Hematopoietic multipotent progenitor cell treated with erythropoietin and hydrocortisone succinate and interleukin-3 and kit ligand, for 4 days (in vitro differentiated cells): ENCODE measurements around the gene NID1.

ENCODE experiments used
- DNase-seq: peaks from one replicate; pipeline ENCODE4 v3.0.0-alpha.2; 2015

The NID1 gene

GRCh38 chr1:236065509-236066005 lies 667 bp upstream of the NID1 start:
- DNase-seq = no peak

DNA sequence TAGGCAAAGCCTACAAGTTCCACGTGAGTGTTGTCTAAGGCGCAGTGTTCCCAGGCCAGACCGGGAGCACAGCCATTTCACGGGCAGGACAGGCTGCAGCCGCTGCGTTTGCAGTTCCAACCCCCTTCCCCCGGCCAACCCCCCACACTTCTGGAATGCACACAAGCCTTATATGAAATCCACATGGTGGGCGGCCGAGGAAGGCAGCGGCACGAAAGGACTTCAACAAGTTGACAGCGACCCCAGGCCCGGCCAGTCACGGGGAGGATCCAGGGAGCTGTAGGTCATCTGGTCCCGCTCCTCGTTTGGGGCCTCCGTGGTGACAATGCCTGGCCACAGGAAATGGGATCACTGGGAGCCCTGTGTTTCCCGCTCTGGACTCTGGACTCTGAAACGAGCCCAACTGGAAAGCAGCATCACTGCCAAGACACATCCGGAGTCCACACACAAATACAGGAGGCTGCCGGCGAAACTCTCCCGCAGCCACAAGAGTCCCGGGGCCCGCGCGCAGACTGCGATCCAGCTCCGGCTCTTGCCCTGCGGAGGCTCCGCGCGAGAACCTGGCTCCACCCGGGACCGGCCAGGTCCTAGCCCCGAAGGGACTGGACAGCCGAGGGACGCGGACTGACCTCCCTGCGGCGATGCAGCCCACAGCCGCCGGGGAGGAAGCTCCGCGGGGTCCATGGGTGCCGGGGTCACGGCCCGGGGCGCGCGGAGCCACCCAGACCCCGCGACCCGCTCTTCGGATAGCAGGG lies 794 bp downstream of the NID1 start:
- DNase-seq = peak; percentile 13

DNA sequence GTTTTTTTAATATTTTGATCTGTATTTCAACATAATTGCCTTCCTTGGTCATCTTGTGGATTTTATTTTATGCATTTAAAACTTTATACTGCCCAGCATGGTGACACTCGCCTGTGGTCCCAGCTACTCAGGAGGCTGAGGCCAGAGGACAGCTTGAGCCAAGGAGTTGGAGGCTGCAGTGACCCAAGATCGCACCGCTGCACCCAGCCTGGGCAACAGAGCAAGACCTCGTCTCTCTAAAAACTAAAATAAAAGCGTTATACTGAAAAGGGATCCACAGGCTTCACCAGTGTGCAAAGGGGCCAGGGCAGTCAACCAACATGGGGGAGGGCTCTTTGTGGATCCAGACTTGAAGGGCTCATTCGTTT lies 1.4 kb downstream of the NID1 start:
- no peak for DNase-seq

DNA sequence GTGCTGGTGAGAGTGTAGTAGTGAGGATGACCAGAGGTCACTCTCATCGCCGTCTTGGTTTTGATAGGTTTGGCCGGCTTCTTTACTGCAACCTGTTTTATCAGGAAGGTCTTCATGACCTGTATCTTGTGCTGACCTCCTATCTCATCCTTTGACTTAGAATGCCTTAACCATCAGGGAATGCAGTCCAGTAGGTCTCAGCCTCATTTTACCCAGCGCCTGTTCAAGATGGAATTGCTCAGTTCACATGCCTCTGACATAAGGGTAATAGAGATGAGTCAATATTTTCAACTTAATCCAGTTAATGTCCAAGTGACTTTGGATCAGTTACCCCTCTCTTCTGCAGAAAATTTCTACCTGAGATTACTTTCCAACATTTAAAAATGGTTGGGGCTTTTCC lies 4.6 kb downstream of the NID1 start:
- no peak for DNase-seq

DNA sequence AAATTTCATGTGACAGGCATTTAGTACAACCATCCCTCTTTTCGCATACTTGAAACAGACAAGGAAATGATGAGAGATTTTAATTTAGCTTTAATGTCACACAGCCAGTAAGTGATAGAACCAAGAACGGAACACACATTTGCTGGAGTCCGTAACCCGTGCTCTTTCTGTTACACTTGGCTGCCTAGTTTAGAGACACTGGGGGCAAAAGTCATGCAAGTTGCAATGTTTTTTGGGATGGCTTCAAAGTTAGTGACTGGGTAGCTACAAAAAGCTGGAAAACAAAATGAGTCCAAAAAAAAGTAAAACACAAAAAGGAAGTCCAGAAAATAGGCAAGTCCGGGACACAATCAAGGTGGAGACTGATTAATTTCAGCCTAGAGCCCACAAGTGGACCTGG lies 5.9 kb downstream of the NID1 start:
- no peak for DNase-seq

- DNase-seq = no peak
These were observed 6.6 kb downstream of the NID1 start for GRCh38 chr1:236058141-236058934.

- no peak for DNase-seq
These were observed 7.3 kb downstream of the NID1 start for GRCh38 chr1:236057546-236057945.

GRCh38 chr1:236052232-236052993 lies 12.5 kb downstream of the NID1 start:
- DNase-seq = no peak

DNA sequence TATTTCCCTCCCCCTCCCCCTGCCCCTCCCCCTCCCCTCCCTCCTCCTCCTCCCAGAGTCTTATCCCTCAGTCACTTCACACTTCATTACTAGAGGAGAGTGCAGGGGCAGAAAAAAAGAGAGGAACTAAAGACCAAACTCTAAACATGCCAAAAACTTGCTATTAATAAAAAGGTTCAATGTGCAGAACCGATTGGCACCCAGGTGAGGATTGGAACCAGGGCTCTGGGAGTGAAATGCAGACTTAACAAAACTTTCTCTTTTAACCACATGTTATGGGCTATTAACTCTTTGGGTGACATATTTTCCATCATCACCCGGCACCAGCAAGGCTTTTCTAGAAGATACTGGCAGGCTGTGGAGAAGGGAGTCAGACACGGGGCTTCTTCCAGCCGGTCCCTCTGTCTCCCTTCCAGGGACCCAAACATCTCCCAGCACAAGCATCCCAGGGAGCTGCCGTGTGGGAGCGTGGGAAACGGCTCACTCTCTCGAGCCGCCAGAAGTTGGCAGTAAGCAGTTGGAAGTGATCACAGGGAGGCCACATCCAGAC lies 13.6 kb downstream of the NID1 start:
- no peak for DNase-seq

GRCh38 chr1:236045771-236046170 lies 19.1 kb downstream of the NID1 start:
- no peak for DNase-seq

DNA sequence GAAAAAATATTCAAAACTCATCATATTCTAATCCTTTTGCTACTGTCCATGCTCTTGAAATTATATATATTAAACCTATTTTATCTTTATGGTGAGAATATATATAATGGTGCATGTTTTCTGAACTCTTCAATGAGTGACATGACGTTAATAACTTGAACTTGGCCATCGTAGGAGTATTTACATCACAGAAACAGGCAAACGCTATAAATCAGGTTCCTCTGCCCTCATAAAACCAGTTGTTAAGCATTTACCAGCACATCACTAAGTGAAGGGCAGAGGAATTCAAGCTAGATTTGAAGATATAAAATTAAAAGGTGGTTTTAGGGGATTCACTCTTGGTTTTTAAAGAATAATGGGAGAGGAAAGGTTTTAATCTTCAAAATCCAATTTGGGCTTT lies 20.5 kb downstream of the NID1 start:
- DNase-seq = no peak

GRCh38 chr1:236041631-236042618 lies 23.0 kb downstream of the NID1 start:
- peak; percentile 55 for DNase-seq

DNA sequence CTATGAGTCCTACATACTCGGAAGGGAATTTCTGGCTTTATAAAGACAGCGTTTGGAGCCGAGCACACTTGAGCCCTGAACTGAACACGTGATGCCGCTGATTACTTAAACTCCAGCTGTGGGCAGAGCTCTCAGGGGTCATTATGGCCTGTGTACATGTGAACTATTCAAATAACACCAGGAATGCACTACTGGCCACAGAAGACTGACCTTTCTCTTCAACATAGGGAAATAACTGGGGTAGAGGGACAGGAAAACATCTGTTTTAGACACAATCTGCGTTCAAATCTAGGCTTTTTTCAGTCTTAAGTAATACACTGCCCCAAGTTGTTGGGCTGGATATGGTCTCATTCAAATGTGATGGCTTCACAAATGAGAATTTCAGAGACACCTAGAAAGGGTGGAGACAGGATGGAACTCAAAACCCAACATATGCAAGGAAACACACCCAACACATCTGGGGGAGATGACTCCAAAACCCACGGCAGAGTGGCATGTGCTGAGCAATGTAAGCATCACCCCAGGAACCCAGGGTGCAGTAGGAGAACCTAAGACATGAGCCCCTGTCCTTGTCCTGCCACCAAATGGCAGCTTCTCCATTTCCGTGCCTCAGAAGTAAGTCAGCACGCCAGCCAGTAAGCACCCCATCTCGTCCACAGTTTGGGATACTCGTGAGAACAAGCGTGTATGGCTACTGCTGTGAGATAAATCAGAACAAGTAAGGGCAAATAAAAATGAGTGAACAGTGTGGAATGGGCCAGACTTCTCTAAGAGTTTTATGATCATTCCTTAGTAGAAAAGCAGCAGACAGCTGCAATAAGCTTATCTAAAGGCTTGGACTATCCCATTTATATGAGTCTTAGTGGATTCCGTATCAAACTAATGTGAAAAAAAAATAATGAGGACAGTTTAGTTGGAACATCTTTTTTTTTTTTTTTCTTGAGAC lies 24.9 kb downstream of the NID1 start:
- no peak for DNase-seq

DNA sequence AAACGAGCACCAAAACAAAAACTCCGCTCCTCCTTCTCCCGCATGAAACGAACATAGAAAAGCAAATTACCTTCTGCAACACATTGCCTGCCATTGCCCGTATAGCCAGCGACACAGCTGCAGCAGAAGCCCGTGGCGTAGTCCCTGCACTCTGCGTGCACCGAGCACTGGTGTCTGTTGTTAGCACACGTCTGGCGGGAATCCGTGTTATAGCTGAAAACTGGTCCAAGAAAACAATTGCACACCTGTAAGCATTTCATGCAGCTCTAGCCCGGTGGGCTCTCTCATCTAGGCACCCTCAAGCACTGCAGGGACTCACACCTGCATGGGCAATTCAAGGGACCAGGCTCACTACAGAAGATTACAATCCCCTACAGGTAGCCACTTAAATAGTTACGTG lies 26.9 kb downstream of the NID1 start:
- DNase-seq = no peak

DNA sequence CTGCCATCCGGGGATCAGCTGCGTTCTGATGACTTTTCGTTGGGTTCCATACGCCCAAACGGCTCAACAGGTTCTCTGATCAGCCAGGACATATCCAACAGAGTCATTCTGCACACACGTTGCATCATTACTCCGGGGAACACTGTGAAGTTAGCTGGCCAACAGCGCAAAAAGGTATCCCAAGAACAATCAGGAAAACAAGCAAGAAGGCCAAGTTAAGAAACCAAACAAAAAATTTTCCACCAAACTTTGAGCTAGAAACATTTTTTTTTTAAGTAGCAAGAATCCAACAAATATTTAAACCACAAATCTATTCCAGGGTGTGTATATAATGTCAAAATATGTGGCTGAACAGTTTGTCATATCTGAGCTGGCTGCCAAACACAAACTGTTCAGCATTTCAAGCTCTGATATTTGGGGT lies 29.2 kb downstream of the NID1 start:
- no peak for DNase-seq

GRCh38 chr1:236033336-236033735 lies 31.6 kb downstream of the NID1 start:
- DNase-seq = no peak

GRCh38 chr1:236030534-236030933 lies 34.4 kb downstream of the NID1 start:
- DNase-seq = no peak

- DNase-seq = no peak
These were observed 35.4 kb downstream of the NID1 start for GRCh38 chr1:236029428-236029940.

DNA sequence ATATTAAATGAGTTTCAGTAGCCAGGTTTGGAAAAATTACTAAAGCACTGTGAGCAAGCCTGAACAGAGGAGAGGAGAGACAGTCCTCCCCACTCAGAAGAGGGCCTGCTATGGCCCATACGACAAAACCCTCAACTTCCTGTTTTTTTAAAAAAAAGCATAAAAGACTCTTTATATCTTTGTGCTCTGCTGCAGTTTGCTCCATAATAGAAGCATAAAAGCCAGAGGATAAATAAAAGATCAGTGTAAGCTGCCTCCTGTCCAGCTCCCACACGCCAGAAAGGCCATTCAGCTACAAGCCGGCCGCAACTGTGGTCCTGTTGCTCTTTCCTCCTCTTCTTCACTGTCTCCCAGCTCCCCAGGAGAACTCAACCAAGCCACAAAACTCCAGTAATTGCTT lies 37.8 kb downstream of the NID1 start:
- DNase-seq = peak; percentile 78

GRCh38 chr1:236025836-236026235 lies 39.1 kb downstream of the NID1 start:
- no peak for DNase-seq
